Activated T-helper 1 cell treated with anti-CD3 and anti-CD28 coated beads, Interleukin-12 subunit alpha, Interleukin-12 subunit beta, Interleukin-2, Interleukin-4 antibody, amounts not matched to agents 30 ng/mL and 10 ng/mL and 1 ng/mL, durations not matched to agents 14 hours and 24 hours and 36 hours (primary cell): Measurements from ENCODE around the gene CCDC188. TPM values are rescaled to one million over a fixed set of nuclear protein-coding genes. Genes with fewer than 3 reads are reported as not detected.

Experiments used
- DNase-seq: peaks from one replicate; pipeline ENCODE4 v3.0.0; 2021; ENCODE audit warnings: low spot score
- H3K27ac Mint-ChIP-seq: one replicate; pipeline ENCODE4 v1.8.0; 2021; ENCODE audit warnings: mild to moderate bottlenecking, mixed read lengths
- H3K27me3 Mint-ChIP-seq: one replicate; pipeline ENCODE4 v1.8.0; 2022; ENCODE audit warnings: mild to moderate bottlenecking, moderate library complexity, mixed read lengths; ENCODE audit not compliant: insufficient read depth
- H3K36me3 Mint-ChIP-seq: one replicate; pipeline ENCODE4 v1.8.0; 2021; ENCODE audit warnings: low read depth, mixed read lengths
- H3K4me1 Mint-ChIP-seq: one replicate; pipeline ENCODE4 v1.8.0; 2021; ENCODE audit warnings: low read depth, mixed read lengths
- H3K4me3 Mint-ChIP-seq: one replicate; pipeline ENCODE4 v1.8.0; 2021; ENCODE audit warnings: mild to moderate bottlenecking, moderate library complexity, mixed read lengths
- H3K9me3 Mint-ChIP-seq: one replicate; pipeline ENCODE4 v1.8.0; 2021; ENCODE audit warnings: mixed read lengths
- intact Hi-C: fragments of 100-400 bp; cut with micrococcal nuclease; formaldehyde crosslinking; loops from one replicate; pipeline ENCODE4 v1.15.1; 2024
- total RNA-seq: library from RNA; stranded (reverse); gene quantifications from 2 replicates; pipeline ENCODE4 v1.2.3, GENCODE V29; 2022

CCDC188 gene
- total RNA-seq, 1 donor from 2014 or later: 0.26 TPM

- H3K36me3 Mint-ChIP-seq: no peaks in the 10 kb centered on the region
- intact Hi-C loops: no loop called here
- H3K4me1 Mint-ChIP-seq: no peaks in the 10 kb centered on the region
- H3K9me3 Mint-ChIP-seq: no peaks in the 10 kb centered on the region
- no peak overlapping the region for H3K4me3 Mint-ChIP-seq
- H3K27ac Mint-ChIP-seq: no peak overlapping the region
- H3K27me3 Mint-ChIP-seq: no peaks in the 10 kb centered on the region
- DNase-seq: no peak
Measured at GRCh38 chr22:20181194-20181883, 30.5 kb upstream of the CCDC188 start.

- Mint-ChIP-seq H3K36me3 (no peaks in the 10 kb centered on the region), H3K27ac (no peak overlapping the region), H3K9me3 (no peaks in the 10 kb centered on the region), H3K4me3 (no peak overlapping the region), H3K4me1 (no peaks in the 10 kb centered on the region), H3K27me3 (no peaks in the 10 kb centered on the region)
- no peak for DNase-seq
- intact Hi-C loops: no loop called here
Measured at GRCh38 chr22:20180640-20181039, 29.8 kb upstream of the CCDC188 start.

- no peaks in the 10 kb centered on the region for H3K9me3 Mint-ChIP-seq
- no peaks in the 10 kb centered on the region for H3K36me3 Mint-ChIP-seq
- H3K4me3 Mint-ChIP-seq: no peak overlapping the region
- no peaks in the 10 kb centered on the region for H3K27me3 Mint-ChIP-seq
- no peaks in the 10 kb centered on the region for H3K4me1 Mint-ChIP-seq
- DNase-seq: no peak
- intact Hi-C loops: no loop called here
- H3K27ac Mint-ChIP-seq: no peak overlapping the region
Measured at GRCh38 chr22:20180245-20180630, 29.4 kb upstream of the CCDC188 start.

- Mint-ChIP-seq H3K4me3 (no peak overlapping the region), H3K9me3 (no peaks in the 10 kb centered on the region), H3K27ac (no peak overlapping the region), H3K4me1 (no peaks in the 10 kb centered on the region), H3K36me3 (no peaks in the 10 kb centered on the region), H3K27me3 (no peaks in the 10 kb centered on the region)
- no peak for DNase-seq
- intact Hi-C loops: no loop called here
Measured at GRCh38 chr22:20179455-20180244, 28.8 kb upstream of the CCDC188 start.

- no peak overlapping the region for H3K4me3 Mint-ChIP-seq
- H3K27me3 Mint-ChIP-seq: no peaks in the 10 kb centered on the region
- no peaks in the 10 kb centered on the region for H3K9me3 Mint-ChIP-seq
- intact Hi-C loops: no loop called here
- H3K27ac Mint-ChIP-seq: no peak overlapping the region
- no peaks in the 10 kb centered on the region for H3K36me3 Mint-ChIP-seq
- no peak for DNase-seq
- H3K4me1 Mint-ChIP-seq: no peaks in the 10 kb centered on the region
Measured at GRCh38 chr22:20178915-20179227, 28.0 kb upstream of the CCDC188 start.

- Mint-ChIP-seq H3K27me3 (no peaks in the 10 kb centered on the region), H3K36me3 (no peaks in the 10 kb centered on the region), H3K4me1 (no peaks in the 10 kb centered on the region), H3K4me3 (no peak overlapping the region), H3K27ac (no peak overlapping the region), H3K9me3 (no peaks in the 10 kb centered on the region)
- intact Hi-C loops: no loop called here
- DNase-seq: no peak
Measured at GRCh38 chr22:20178075-20178914, 27.4 kb upstream of the CCDC188 start.

GRCh38 chr22:20177217-20177911, 26.5 kb upstream of the CCDC188 start:
- Mint-ChIP-seq H3K27ac (no peak overlapping the region), H3K36me3 (no peaks in the 10 kb centered on the region), H3K4me1 (no peaks in the 10 kb centered on the region), H3K9me3 (no peaks in the 10 kb centered on the region), H3K4me3 (no peak overlapping the region), H3K27me3 (no peaks in the 10 kb centered on the region)
- no peak for DNase-seq
- intact Hi-C loops: no loop called here

- Mint-ChIP-seq H3K4me3 (no peak overlapping the region), H3K27ac (no peak overlapping the region), H3K9me3 (no peaks in the 10 kb centered on the region), H3K4me1 (no peaks in the 10 kb centered on the region), H3K27me3 (no peaks in the 10 kb centered on the region), H3K36me3 (no peaks in the 10 kb centered on the region)
- intact Hi-C loops: no loop called here
- no peak for DNase-seq
Measured at GRCh38 chr22:20176421-20177085, 25.7 kb upstream of the CCDC188 start.

GRCh38 chr22:20175597-20175900, 24.7 kb upstream of the CCDC188 start:
- intact Hi-C loops: no loop called here
- Mint-ChIP-seq H3K9me3 (no peaks in the 10 kb centered on the region), H3K4me3 (no peak overlapping the region), H3K4me1 (no peaks in the 10 kb centered on the region), H3K36me3 (no peaks in the 10 kb centered on the region), H3K27ac (no peak overlapping the region), H3K27me3 (no peaks in the 10 kb centered on the region)
- no peak for DNase-seq

- no peak for DNase-seq
- Mint-ChIP-seq H3K27me3 (no peaks in the 10 kb centered on the region), H3K9me3 (no peaks in the 10 kb centered on the region), H3K4me3 (no peak overlapping the region), H3K4me1 (no peaks in the 10 kb centered on the region), H3K36me3 (no peaks in the 10 kb centered on the region), H3K27ac (no peak overlapping the region)
- intact Hi-C loops: no loop called here
Measured at GRCh38 chr22:20174785-20175596, 24.1 kb upstream of the CCDC188 start.

- Mint-ChIP-seq H3K4me3 (no peak overlapping the region), H3K27ac (no peak overlapping the region), H3K27me3 (no peaks in the 10 kb centered on the region), H3K36me3 (no peaks in the 10 kb centered on the region), H3K9me3 (no peaks in the 10 kb centered on the region), H3K4me1 (no peaks in the 10 kb centered on the region)
- DNase-seq: no peak
- intact Hi-C loops: no loop called here
Measured at GRCh38 chr22:20173772-20174171, 22.9 kb upstream of the CCDC188 start.

GRCh38 chr22:20173246-20173645, 22.4 kb upstream of the CCDC188 start:
- H3K9me3 Mint-ChIP-seq: no peaks in the 10 kb centered on the region
- no peak for DNase-seq
- intact Hi-C loops: no loop called here
- no peak overlapping the region for H3K27ac Mint-ChIP-seq
- H3K4me3 Mint-ChIP-seq: no peak overlapping the region
- H3K36me3 Mint-ChIP-seq: no peaks in the 10 kb centered on the region
- no peaks in the 10 kb centered on the region for H3K4me1 Mint-ChIP-seq
- no peaks in the 10 kb centered on the region for H3K27me3 Mint-ChIP-seq
